ENCODE data around the gene BHLHE41. TPM values are rescaled to one million over a fixed set of nuclear protein-coding genes. Genes with fewer than 3 reads are reported as not detected.

BHLHE41 gene
- total and polyA plus RNA-seq, 10 donors, result 7.2 to 46.9 (median 24.4) TPM

DNA sequence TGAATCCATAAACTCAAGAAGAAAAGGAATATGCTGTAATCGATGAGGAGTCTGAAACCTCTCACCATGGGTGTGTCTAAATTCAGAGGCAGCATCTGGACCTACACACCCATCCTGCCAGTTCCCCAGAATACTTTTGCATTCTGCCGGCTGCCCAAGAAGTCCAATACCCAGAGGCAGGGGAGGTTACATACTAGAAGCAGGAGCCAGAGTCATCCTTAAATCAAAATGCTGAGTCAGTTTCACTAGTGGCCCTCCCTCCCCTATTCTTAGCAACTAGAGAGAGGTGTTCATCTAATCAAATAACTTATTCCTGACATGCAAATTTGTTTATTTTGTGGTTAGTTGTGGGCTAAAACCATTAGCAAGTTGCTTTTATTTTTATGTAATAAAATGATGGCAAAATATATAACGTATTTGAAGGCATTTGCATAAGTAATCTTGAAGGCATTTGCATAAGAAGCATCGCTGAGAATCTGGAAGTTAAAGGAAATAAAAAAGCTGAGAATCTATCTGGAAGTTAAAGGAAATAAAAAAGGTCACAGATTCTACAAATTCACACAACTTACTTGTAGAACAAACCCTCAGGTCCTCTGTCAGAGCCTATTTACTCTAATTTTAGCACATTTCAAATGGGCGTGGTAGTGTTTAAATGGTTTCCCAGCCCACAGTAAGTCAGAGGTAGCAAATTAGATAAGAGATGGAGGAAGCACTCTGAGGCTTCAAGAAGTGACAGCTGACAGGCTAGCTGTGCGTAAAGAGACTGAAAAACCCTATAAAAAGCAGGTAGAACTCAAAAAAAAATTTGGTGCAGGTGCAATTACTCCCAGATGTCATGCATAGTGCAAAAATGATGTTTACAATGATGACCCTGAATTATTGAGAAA, 7.8 kb downstream of the BHLHE41 start:
- no peak for DNase-seq
- no peaks in the 10 kb centered on the region for H3K9me3 ChIP-seq
- H3K27me3 ChIP-seq (replicated peaks in 1 of 7), result peaks cover 0 to 30% (median 12%) of the 10 kb centered on the region in 7 donors
- WGBS, 5 donors, result 58 to 76% (median 65%) methylated on average over 6 of the region's 6 CpGs
- peaks cover 3 to 66% (median 40%) of the 10 kb centered on the region in 6 donors for H3K4me1 ChIP-seq
- peak overlapping the region in 1 of 8 donors; percentile 13 for H3K4me3 ChIP-seq
- intact Hi-C loops (cut with DNase I; ENCODE audit: low total_unique reads), result no loop called here
- no peak for TF ChIP-seq POLR2AphosphoS5 (IDR thresholded peaks at IDR 0.05)
- peak in 1 of 3 donors; percentile 24 for TF ChIP-seq POLR2A (IDR thresholded peaks at IDR 0.05)
- TF ChIP-seq, protein P1, sequence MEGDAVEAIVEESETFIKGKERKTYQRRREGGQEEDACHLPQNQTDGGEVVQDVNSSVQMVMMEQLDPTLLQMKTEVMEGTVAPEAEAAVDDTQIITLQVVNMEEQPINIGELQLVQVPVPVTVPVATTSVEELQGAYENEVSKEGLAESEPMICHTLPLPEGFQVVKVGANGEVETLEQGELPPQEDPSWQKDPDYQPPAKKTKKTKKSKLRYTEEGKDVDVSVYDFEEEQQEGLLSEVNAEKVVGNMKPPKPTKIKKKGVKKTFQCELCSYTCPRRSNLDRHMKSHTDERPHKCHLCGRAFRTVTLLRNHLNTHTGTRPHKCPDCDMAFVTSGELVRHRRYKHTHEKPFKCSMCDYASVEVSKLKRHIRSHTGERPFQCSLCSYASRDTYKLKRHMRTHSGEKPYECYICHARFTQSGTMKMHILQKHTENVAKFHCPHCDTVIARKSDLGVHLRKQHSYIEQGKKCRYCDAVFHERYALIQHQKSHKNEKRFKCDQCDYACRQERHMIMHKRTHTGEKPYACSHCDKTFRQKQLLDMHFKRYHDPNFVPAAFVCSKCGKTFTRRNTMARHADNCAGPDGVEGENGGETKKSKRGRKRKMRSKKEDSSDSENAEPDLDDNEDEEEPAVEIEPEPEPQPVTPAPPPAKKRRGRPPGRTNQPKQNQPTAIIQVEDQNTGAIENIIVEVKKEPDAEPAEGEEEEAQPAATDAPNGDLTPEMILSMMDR (IDR thresholded peaks at IDR 0.05 in 8 of 11, conservative IDR thresholded peaks at IDR 0.05 in 3 of 11), result no peak
- H3K27ac ChIP-seq, result peak overlapping the region in 6 of 8 donors; percentile 1 to 91 (median 28)
- no peaks in the 10 kb centered on the region for H3K36me3 ChIP-seq

DNA sequence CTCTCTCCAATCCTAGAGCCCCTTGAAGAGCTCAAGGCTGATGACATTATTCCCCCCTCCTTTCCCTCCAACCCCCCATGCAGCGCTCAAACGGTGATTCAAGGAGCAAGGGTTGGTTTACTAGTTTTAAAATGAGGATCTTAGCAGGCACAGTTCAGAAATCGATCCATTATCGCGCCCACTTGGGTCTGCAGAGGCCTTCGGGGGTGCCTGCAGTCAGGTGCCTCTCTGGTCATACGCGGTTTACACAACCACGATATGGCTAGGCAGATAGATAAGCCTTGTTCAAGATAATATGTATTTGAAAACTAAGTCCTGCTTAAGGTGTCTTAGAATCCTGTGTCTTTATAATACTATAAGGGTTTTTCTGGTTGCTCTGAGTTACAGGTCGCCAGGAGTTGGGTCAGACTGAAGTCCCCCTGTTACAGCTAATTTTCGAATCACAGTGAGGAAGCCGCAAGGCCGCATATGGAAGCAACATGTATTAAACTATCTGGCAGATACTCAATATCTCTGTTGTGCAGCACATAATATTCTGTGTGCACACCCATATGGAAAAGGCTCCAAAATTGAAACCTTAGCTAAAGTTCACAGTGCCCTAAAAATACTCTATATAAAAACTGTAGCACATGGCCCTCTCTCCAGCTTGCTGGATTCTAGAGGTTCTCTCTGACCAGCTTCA, 10.0 kb downstream of the BHLHE41 start:
- peak overlapping the region in 7 of 8 donors; percentile 45 to 71 (median 49) for H3K4me3 ChIP-seq

DNA sequence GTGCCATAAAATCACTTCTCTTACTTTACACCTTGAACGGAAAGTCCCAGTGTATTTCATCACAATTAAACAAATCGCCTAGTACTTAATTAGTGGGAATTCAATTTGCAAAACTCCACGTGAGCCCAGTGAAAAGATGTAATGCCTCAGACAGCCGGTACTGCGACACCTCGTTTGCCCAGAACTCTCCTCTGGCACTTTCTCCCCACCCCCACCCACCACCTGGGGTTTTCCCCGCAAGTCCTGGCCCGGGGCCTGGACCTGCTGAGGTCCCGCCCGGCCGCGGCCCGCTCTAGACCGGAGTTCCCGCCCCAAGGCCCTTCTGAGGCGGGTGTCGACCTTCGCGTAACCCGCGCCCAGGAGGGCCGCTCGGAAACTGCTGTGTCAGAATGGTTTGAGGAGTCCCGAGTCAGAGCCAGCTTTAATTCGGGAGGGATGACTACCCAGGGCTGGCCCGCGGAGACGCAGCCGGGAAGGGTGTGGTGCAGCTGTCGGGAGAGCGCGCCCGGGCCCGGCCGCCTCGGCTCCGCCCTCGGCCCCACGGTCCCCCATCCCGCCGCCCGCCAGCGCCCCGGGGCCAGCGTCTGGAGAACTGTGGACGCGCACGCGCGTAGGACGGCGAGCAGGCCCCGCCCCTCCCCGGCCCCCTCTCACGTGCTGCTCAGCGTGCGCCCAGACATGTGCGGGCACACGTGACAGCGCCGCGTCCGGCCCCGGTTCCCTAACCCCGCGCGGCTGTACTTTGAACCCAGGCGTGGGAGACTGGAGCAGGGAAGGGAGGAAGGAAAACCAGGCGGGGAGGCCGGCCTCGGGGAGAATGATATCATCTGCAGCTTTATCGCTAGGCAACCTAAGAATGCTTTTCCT, 10.8 kb downstream of the BHLHE41 start:
- peak; percentile 96 for DNase-seq
- Histone ChIP-seq H3K9me3 (no peaks in the 10 kb centered on the region), H3K4me3 (peak overlapping the region; percentile 22 to 71 (median 48)), H3K4me1 (peaks cover 3 to 45% (median 25%) of the 10 kb centered on the region in 6 donors), H3K27me3 (replicated peaks in 1 of 7) (peaks cover 0 to 7% (median 0%) of the 10 kb centered on the region in 7 donors), H3K36me3 (no peaks in the 10 kb centered on the region), H3K27ac (peak overlapping the region; percentile 69 to 92 (median 86))
- intact Hi-C loops (cut with DNase I; ENCODE audit: low total_unique reads), result no loop called here
- peak in 2 of 3 donors; percentile 90 to 92 for TF ChIP-seq POLR2AphosphoS5 (IDR thresholded peaks at IDR 0.05)
- TF ChIP-seq POLR2A (IDR thresholded peaks at IDR 0.05), result peak in 1 of 3 donors; percentile 88
- TF ChIP-seq, protein P1 (IDR thresholded peaks at IDR 0.05 in 8 of 11, conservative IDR thresholded peaks at IDR 0.05 in 3 of 11), result peak in 7 of 11 experiments; percentile 18 to 47 (median 23)
- WGBS, 5 donors, result 1% methylated on average over 39 to 72 of the region's 72 CpGs

More for the DNA sequence above, 10.0 kb downstream of the BHLHE41 start:
- Histone ChIP-seq H3K27ac (peak overlapping the region; percentile 69 to 92 (median 86)), H3K36me3 (no peaks in the 10 kb centered on the region), H3K4me1 (peaks cover 3 to 53% (median 25%) of the 10 kb centered on the region in 6 donors), H3K9me3 (no peaks in the 10 kb centered on the region), H3K27me3 (replicated peaks in 1 of 7) (peaks cover 0 to 11% (median 0%) of the 10 kb centered on the region in 7 donors)
- intact Hi-C loops (cut with DNase I; ENCODE audit: low total_unique reads), result no loop called here
- 52 to 60% (median 57%) methylated on average over 13 of the region's 13 CpGs for WGBS, 5 donors
- DNase-seq, result no peak
- TF ChIP-seq, protein P1 (IDR thresholded peaks at IDR 0.05 in 8 of 11, conservative IDR thresholded peaks at IDR 0.05 in 3 of 11), result no peak
- no peak for TF ChIP-seq POLR2AphosphoS5 (IDR thresholded peaks at IDR 0.05)
- TF ChIP-seq POLR2A (IDR thresholded peaks at IDR 0.05), result no peak

Measured in spleen (tissue), 11 donors.